Upper lobe of right lung (tissue), 1 donor: Measurements from ENCODE around the gene APH1B. TPM values are rescaled to one million over a fixed set of nuclear protein-coding genes. Genes with fewer than 3 reads are reported as not detected.

Experiments used
- ATAC-seq: fragments of 200-7000 bp; cut with Tn5 transposase; one replicate; pipeline ENCODE4 v1.9.1; 2020; ENCODE audit warnings: mild to moderate bottlenecking, moderate library complexity
- DNase-seq: peaks from one replicate; pipeline ENCODE4 v3.0.0-alpha.2; 2020
- H3K27ac ChIP-seq: fragments of 200-600 bp; one replicate; pipeline ENCODE4 v1.8.0; 2022
- H3K27me3 ChIP-seq: fragments of 200-600 bp; one replicate; pipeline ENCODE4 v1.8.0; 2022; ENCODE audit warnings: mild to moderate bottlenecking
- H3K36me3 ChIP-seq: fragments of 200-600 bp; one replicate; pipeline ENCODE4 v1.8.0; 2022
- H3K4me1 ChIP-seq: fragments of 200-600 bp; one replicate; pipeline ENCODE4 v1.8.0; 2022
- H3K4me3 ChIP-seq: fragments of 200-600 bp; one replicate; pipeline ENCODE4 v1.8.0; 2022; ENCODE audit warnings: mild to moderate bottlenecking
- H3K9me3 ChIP-seq: fragments of 200-600 bp; one replicate; pipeline ENCODE4 v1.8.0; 2022
- intact Hi-C: fragments of 100-400 bp; cut with DNase I; formaldehyde crosslinking; loops from one replicate; pipeline ENCODE4 v1.11.0; 2022
- total RNA-seq: library from RNA; stranded (reverse); fragmentation: NEBNext Ultra II Directional; extraction: Animal tissue kit (Norgen Biotek cat#: 25700); gene quantifications from one replicate; pipeline ENCODE4 v1.2.1, GENCODE V29; 2021
- TF ChIP-seq, protein P1 (sequence below): fragments of 200-600 bp; IDR thresholded peaks from one replicate; pipeline ENCODE4 v1.8.0; 2022; ENCODE audit warnings: antibody characterized with exemption
- donor health status: DM: no; HTN: yes; CAD: no; lungs with severe emphysema.

The APH1B gene
- total RNA-seq, 1 donor from 2014 or later = 20.0 TPM

DNA sequence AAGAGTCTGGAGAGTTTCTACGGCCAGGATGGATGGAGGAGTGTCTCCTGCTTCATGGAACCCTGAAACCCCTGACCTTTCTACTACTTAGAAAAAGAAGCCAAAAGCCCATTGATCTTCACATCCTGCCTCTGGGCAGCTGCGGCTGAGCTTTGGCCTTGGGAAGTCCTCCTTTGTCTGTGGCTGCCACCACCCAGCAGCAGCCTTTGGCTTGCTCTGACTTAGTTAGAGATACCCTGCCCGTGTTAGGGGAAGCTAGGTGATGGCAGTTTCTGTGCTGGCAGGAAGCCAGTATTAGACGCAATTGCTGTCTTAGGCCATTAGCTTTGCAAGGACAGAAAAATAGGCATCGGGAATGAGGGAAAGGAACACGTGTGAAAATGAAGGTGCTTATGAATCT, 18.8 kb downstream of the APH1B start:
- intact Hi-C loops = no loop called here
- Histone ChIP-seq H3K27me3 (no peaks in the 10 kb centered on the region), H3K9me3 (no peaks in the 10 kb centered on the region), H3K36me3 (peaks cover 12% of the 10 kb centered on the region), H3K27ac (no peak overlapping the region), H3K4me3 (no peak overlapping the region), H3K4me1 (peaks cover 9% of the 10 kb centered on the region)
- TF ChIP-seq, protein P1, sequence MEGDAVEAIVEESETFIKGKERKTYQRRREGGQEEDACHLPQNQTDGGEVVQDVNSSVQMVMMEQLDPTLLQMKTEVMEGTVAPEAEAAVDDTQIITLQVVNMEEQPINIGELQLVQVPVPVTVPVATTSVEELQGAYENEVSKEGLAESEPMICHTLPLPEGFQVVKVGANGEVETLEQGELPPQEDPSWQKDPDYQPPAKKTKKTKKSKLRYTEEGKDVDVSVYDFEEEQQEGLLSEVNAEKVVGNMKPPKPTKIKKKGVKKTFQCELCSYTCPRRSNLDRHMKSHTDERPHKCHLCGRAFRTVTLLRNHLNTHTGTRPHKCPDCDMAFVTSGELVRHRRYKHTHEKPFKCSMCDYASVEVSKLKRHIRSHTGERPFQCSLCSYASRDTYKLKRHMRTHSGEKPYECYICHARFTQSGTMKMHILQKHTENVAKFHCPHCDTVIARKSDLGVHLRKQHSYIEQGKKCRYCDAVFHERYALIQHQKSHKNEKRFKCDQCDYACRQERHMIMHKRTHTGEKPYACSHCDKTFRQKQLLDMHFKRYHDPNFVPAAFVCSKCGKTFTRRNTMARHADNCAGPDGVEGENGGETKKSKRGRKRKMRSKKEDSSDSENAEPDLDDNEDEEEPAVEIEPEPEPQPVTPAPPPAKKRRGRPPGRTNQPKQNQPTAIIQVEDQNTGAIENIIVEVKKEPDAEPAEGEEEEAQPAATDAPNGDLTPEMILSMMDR = no peak
- no peak for DNase-seq
- ATAC-seq = no peak

DNA sequence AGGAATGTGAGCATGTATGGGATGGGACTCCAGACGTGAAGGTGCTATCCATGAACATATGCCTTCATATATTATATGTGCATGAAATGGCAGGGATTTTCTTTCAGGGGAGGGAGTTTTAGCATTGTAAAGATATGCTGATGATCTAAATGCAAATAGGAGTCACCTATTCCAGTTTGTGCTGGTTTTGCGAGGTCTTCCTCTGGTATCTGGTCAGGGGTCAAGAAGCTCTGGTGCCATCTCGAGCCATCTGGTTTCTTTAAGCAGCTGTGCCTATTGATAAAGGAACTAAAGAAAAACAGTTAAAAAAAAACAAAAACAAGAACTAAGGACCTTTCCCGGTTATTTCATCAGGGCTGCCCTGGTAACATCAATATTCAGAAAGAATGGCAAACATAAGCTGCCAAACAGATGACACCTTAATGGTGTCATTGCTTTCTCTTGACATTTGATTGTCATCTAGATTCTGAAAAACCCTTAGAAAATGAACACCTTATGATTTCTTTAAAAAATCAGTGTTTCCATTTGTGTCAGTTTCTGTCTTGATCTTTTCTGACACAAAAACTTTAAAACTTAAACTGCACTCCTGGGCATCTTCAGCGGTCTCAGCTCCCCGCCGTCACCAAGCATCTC, 22.7 kb downstream of the APH1B start:
- intact Hi-C loops = no loop called here
- H3K9me3 ChIP-seq = no peaks in the 10 kb centered on the region
- H3K36me3 ChIP-seq = peaks cover 33% of the 10 kb centered on the region
- ATAC-seq (no peak), DNase-seq (no peak)
- TF ChIP-seq, protein P1 = no peak
- H3K27me3 ChIP-seq = no peaks in the 10 kb centered on the region
- no peaks in the 10 kb centered on the region for H3K4me1 ChIP-seq
- H3K27ac ChIP-seq = no peak overlapping the region
- H3K4me3 ChIP-seq = no peak overlapping the region

DNA sequence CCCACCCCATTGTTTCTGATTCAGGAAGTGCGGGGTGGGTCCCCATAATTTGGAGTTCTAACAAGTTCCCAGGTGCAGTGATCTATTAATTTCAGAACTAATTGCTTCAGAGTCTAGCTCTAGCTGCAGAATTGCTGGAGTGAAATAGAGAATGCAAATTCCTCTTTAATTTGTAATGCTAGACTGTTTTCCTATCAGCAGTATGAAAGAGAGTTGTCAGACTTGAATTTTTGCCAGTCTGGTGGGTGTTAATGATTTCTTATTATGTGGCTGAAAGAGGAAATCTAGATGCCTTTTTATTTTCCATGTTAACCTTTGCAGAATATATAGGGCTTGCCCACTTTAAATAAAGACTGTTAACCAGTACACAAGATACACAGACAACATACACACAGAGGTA, 23.7 kb downstream of the APH1B start:
- ATAC-seq (no peak), DNase-seq (no peak)
- Histone ChIP-seq H3K27ac (no peak overlapping the region), H3K4me1 (no peaks in the 10 kb centered on the region), H3K27me3 (no peaks in the 10 kb centered on the region), H3K4me3 (no peak overlapping the region), H3K9me3 (no peaks in the 10 kb centered on the region), H3K36me3 (peaks cover 43% of the 10 kb centered on the region)
- intact Hi-C loops = no loop called here
- TF ChIP-seq, protein P1 = no peak

DNA sequence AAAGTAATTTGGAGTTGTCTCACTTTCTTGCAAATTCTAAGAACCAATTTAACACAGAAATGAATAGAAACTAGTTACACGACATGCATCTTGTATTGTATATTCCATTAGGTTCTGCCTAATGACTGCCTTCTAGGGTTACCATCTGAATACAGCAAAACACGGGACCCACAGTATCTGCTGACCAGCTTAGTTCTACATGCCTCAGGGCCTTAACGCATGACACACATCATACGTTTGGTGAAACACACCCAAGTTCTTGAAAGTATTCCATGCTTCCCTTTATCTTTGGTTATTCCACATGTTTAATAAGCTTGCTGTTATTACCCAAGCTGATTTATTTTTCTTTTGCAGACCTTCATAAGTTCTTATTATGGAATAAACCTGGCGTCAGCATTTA, 27.9 kb downstream of the APH1B start:
- TF ChIP-seq, protein P1 = no peak
- Histone ChIP-seq H3K27ac (no peak overlapping the region), H3K27me3 (no peaks in the 10 kb centered on the region), H3K4me1 (no peaks in the 10 kb centered on the region), H3K4me3 (no peak overlapping the region), H3K36me3 (peaks cover 40% of the 10 kb centered on the region), H3K9me3 (no peaks in the 10 kb centered on the region)
- ATAC-seq = no peak
- intact Hi-C loops = no loop called here
- no peak for DNase-seq

DNA sequence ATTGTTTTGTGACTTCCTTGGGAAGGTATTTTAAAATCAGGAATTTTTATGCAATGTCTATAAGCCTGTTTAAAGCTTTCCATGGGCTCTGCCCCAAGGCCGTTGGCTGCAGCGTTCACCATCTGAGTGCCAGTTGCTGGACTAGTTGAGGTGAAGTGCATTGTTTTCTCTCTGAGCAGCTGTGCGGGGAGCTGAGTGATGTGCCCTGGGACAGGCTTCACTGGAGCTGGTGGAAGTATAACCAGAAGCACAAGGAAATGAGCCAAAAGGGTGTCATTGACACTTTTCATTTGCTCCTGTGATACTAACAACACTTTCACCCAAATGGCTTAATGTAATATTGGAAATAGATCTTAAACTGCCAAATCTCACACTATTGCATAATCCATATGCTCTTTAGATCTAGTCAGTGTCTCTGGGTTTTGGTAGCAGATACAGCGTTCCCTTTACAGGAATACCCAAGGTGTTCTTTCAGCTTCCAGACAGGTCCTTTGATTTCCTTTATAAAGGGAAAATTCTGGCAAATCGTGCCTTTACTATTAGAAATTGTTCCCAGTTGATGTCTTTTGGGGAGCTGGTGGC, 29.2 kb downstream of the APH1B start:
- Histone ChIP-seq H3K36me3 (peaks cover 33% of the 10 kb centered on the region), H3K4me1 (no peaks in the 10 kb centered on the region), H3K27ac (no peak overlapping the region), H3K27me3 (no peaks in the 10 kb centered on the region), H3K4me3 (no peak overlapping the region), H3K9me3 (no peaks in the 10 kb centered on the region)
- ATAC-seq (no peak), DNase-seq (no peak)
- intact Hi-C loops = no loop called here
- TF ChIP-seq, protein P1 = no peak
